ENCODE measurements around the gene SNX3.
"Not testable (repeated sequence)": the region's sequence is repeated elsewhere in the genome, so short reads cannot be mapped to it uniquely, and the experiment has no call there.

The SNX3 gene

GRCh38 chr6:108260809-108261569, at the start of gene SNX3:
Gene SNX3 (minus strand): TSS chr6:108261040. CDS start chr6:108260921, 119 bp downstream.
- peak; percentile 91 for DNase-seq

DNA sequence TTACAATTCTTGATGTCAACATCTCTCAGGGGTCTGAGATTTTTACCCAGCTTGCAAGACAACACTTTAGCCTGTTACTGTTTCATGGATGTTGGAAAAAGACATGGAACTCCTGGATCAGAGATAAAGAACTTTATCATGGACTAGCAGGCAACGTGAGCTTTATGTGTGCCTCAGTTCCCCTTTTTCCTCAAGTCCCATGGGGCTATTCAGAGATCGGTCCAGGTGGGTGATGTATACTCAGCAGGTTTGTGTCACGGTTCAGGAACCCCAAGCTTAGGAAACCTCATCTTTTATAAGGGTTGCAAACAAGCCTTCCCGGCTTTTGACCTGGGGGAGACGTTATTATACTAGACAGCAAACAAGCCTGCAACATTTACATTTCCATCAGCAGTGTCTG, 49.0 kb upstream of the SNX3 start:
- no peak for DNase-seq

GRCh38 chr6:108308641-108309040, 47.8 kb upstream of the SNX3 start:
- DNase-seq = not testable (repeated sequence)

DNA sequence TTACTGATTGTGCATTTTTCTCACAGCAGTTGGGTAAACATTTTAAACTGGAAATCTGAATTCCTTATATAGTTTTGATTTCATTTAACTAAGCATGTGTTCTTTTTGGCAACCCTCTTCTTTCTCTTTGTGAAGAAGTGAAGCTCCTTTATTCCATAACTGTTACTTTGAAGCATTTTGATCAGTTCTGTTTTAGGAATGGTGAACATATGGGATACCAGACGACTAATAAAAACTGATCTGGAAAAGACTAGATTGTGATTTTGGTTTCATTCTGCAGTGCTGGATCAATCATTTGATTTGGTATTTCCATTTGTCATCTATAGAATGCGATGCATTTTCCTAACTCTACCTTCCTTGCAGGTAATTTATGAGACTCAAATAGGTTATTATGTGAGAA, 43.8 kb upstream of the SNX3 start:
- no peak for DNase-seq

DNA sequence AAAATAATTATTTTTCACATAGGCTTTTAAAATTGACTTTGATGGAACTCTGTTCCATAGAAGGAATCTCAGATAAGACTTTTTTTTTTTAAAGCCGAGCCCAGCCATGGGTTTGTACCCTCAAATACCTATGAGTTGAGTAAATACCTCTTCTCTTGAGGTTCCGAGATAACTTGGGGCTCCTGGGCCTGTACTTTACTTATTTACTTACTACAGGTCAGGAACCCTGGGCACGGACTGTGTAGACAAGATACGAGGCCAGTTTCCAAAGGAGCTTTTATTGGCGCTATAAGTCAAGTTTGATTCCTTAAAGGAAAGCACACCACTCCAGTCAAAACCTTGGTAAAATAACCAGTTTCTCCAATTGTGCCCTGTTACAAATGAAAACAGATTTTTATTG, 41.5 kb upstream of the SNX3 start:
- no peak for DNase-seq

DNA sequence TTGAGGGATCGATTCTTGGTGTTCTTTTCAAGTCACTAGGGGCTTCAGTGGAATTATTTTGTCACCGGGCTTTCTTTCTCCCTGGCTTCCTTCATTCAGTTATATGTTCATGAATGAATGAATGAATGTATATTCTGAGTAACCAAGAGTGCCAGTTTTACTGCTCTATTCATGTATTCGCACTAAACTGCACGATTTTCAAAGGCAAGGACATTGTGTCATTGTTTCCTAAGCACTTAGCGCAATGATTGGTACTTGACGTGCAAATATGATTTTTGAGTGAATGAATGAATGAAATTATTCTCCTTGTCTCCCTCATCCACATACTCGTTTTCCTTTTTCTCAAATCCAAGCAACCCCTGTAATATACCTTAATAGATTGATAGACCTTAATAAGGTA, 34.8 kb upstream of the SNX3 start:
- no peak for DNase-seq

DNA sequence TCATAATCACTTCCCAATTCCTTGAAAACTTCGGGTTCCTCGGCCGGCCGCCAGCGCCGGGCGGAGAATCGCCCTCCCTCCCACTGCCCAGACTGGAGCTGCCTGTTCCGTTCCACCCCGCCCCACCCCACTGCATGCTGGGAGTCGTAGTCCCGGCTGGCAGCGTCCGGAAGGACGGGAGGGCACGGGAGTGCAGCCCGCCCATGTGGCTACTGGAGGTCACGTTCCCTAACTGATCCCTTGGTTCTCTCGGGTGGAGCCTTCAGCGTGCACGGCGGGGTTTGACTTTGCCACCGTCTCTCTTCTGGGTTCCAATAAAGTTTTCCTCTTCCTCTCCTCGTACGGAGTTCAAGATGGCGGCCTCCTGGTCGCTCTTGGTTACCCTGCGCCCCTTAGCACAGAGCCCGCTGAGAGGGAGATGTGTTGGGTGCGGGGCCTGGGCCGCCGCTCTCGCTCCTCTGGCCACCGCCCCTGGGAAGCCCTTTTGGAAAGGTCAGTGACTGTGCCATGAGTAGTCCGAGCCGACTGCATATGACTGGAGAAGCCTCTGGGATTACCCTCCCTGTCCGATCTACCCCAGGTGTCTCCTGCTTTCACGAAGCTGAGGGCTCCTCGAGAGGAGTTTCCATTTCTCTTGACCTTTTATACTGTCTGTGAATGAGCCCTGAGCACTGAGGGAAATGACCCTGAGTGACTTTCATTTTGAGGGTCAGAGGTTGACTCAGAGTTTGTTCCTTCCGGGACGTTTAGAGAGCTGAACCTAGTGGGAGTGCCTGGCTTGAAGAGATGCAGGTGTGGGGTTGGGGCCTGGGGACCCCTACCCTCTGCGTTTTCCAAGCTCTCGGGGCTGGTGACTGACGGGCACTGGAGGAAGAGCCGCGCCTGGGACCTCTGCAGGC, 34.1 kb upstream of the SNX3 start, which contains the start of gene AFG1L:
Gene AFG1L, plus strand, starts transcription at position 328 of the 899 bp plus-strand sequence. Its CDS starts 26 bp downstream, at position 354.
- peak; percentile 89 for DNase-seq

- no peak for DNase-seq
These were observed 33.5 kb upstream of the SNX3 start for GRCh38 chr6:108294297-108294726.

DNA sequence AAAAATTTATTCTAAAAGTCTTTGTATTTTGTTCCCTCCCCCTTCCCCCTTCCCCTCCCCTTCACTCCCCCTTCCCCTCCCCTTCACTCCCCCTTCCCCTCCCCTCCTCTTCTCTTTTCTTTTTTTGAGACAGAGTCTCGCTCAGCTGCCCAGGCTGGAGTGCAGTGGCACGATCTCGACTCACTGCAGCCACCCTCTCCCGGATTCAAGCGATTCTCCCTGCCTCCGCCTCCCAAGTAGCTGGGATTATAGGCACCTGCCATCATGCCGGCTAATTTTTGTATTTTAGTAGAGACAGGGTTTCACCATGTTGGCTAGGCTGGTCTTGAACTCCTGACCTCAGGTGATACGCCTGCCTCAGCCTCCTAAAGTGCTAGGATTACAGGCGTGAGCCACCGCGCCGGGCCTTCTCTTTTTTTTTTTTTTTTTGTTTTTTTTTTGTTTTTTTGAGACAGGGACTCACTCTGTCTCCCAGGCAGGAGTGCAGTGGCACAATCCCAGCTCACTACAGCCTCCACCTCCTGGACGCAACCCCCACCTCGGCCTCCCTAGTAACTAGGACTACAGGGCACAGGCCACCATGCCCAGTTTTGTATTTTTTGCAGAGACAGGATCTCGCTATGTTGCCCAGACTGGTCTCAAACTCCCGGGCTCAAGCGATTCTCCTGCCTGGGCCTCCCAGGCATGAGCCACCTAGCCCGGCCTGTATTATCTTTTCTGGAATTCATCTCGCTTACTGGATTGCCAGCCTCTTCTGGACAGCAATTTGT, 32.9 kb upstream of the SNX3 start:
- no peak for DNase-seq

DNA sequence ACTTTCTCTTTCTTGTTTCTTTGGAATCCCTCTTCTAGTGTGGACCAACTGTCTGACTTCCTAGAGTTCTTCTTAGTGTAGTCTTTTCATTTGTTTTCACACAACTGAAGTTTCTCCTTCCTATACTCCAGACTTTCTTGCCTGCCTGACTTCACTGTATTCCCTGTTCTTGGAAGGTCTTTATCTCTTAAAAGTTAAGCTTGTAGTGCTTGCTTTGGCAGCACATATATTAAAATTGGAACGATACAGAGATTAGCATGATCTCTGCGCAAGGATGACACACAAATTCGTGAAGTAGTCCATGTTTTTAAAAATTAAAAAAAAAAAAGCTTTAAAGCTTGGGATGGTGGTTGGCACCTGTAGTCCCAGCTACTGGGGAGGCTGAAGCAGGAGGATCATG, 31.7 kb upstream of the SNX3 start:
- DNase-seq = not testable (repeated sequence)

DNA sequence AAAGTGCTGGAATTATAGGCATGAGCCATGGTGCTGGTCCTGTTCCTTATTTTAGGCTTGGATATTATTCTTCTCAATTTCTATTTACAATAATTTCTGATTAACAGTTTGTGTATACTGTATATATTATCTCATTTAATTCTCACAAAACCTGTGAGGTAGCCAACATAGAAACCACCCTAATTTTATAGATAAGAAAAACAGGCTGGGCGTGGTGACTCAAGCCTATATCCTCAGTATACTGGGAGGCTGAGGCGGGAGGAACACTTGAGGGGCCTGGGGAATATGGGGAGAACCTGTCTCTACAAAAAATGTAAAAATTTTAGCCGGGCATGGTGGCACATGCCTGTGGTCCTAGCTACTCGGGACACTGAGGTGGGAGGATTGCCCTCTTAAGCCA, 30.3 kb upstream of the SNX3 start:
- DNase-seq = no peak

- DNase-seq = no peak
These were observed 27.9 kb upstream of the SNX3 start for GRCh38 chr6:108288742-108289141.

GRCh38 chr6:108287373-108287772, 26.5 kb upstream of the SNX3 start:
- no peak for DNase-seq

DNA sequence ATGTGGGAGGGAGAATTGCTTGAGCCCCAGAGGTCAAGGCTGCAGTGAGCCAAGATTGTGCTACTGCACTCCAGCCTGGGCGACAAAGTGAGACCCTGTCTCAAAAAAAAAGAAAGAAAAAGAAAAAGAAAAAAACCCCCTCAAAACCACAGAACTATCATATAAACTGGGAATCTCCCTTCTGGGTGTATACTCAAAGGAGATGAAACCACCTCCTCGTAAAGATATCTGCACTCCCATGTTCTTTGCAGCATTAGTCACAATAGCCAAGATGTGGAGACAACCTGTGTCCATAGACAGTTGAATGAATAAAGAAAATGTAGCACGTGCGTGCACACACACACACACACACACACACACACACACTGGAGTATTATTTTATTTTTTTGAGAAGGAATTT, 25.5 kb upstream of the SNX3 start:
- no peak for DNase-seq

DNA sequence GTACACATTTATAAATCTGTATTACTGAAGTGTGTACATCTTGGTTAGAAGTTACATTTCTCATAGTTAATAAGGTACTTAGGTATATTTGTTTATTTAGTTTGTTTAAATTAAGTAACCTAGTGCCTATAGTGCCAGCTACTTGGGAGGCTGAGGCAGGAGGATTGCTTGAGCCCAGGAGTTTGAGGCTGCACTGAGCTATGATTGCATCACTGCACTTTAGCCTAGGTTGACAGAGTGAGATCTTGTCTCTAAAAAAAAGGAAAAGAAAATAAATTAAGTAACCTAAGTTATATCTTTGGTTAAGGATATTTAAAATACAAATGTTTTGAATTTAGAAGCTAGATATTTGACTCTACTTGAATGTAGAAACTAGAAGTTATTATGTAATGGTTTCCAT, 24.5 kb upstream of the SNX3 start:
- DNase-seq = no peak

DNA sequence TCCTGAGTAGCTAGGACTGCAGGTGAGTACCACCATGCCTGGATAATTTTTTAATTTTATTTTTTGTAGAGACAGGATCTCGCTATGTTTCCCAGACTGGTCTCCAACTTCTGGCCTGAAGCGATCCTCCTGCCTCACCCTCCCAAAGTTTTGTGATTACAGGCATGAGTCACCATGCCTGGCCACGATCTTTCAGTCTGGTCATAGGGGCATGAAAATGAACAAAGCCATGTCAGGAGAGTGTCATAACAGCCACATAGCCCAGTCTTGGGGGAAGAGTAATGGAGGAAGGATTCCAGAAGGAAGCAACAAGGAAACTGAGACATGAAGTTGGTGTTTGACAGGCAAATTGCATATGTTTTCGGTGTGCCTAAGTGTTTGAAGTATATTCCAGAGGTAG, 17.0 kb upstream of the SNX3 start:
- no peak for DNase-seq

DNA sequence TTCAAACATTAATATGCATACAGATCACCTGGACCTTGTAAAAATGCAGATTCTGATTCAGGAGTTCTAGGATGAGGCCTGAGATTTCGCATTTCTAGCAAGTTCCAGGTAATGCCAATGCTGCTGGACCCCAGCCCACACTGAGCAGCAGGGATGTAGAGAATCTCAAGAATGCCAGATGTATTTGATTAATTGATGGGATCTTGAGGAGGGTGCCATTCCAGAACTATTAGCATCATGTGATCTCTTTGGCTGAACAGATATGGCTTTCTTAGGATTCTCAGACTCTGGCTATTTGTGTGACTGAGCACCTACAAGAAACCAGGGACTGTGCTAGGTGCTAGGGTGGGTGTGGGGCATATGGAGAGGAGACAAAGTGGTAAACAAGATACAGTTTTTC, 16.5 kb upstream of the SNX3 start:
- no peak for DNase-seq

DNA sequence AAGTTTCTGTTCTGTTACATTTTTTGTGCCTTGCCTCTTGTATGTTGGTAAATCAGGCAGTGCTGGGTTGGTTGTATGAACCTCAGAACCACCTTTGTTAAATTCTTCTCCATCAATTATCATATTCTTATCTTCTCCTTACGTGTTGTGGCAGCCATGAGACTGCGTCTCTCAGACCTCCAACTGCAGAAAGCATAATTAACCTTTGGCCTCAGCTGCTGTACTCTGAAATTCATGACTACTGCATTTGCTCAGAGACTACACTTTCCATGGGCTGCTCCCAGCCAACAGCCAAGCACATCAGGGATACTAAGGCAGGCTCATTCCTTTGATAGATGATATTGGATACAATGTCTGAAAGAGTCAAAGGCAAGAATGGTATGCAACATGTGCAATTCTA, 15.1 kb upstream of the SNX3 start:
- no peak for DNase-seq

DNA sequence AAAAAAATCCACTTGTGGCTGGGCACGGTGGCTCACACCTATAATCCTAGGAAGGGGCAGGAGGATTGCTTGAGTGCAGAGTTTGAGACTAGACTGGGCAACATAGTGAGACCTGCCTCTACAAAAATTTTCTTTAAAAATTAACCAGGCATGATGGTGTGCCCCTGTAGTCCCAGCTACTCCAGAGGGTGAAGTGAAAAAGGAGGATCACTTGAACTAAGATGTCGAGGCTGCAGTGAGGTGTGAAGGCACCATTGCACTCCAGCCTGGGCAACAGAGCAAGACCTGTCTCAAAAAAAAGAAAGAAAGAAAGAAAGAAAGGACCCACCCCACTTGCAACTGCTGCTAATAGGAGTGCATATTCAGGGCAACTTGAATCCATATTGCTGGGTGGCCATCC, 13.7 kb upstream of the SNX3 start:
- no peak for DNase-seq

DNA sequence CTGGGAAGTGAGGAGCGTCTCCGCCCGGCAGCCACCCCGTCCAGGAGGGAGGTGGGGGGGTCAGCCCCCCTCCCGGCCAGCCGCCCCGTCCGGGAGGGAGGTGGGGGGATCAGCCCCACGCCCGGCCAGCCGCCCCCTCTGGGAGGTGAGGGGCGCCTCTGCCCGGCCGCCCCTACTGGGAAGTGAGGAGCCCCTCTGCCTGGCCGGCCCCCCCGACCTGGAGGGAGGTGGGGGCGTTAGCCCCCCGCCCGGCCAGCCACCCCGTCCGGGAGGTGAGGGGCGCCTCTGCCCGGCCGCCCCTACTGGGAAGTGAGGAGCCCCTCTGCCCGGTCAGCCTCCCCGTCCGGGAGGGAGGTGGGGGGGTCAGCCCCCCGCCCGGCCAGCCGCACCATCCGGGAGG, 9.1 kb upstream of the SNX3 start:
- DNase-seq = not testable (repeated sequence)

- no peak for DNase-seq
These were observed 8.0 kb upstream of the SNX3 start for GRCh38 chr6:108268845-108269244.

GRCh38 chr6:108263371-108263770, 2.5 kb upstream of the SNX3 start:
- no peak for DNase-seq

DNA sequence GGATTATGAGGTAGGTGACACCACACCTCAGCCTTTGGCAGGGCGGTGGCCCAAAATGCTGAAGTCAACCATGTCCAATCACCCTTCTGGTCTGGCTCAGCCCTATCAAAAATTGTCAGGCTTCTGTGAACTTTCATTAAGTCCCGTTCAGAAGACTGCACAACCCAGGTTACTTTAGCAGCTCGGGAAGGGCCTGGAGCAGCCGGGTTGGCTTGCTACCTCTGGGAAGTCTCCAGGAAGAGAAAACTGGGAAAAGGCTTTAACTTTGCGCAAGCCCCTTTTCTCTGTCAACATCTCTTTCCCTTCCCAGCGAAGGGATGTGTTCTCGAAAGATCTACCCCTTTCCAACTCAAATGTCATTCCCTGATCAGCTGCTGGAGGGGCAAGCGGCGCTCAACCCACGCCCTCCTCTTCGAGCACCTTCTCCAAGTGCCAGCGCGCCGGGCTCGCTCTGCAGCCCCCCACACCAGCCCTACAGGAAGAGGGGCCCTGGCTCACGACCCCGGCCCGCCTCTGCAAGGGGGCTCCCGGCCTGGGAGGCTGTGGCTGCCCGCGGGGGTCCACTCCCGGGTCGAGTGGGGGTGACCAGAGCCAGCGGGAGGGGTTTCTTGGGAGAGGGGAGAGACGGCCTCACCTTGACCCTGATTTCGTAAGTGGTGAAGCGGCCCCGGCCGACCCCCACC, 573 bp downstream of the SNX3 start:
- peak; percentile 12 for DNase-seq
